H1 (cell line): ENCODE data around the gene DKK1. TPM values are rescaled to one million over a fixed set of nuclear protein-coding genes. Genes with fewer than 3 reads are reported as not detected.

Experiments used
- CTCF ChIA-PET: fragments of 300-600 bp; sonication (Branson Sonifier 250); formaldehyde crosslinking; loops from one replicate; lab custom pipeline; 2021; ENCODE audit not compliant: partially characterized antibody; lab: Charles Lee
- POLR2A ChIA-PET: fragments of 300-600 bp; sonication (Branson Sonifier 250); formaldehyde crosslinking; loops from one replicate; lab custom pipeline; 2021; ENCODE audit warnings: inconsistent platforms; ENCODE audit not compliant: partially characterized antibody; lab: Charles Lee
- DNase-seq, 2 experiments: peaks; one replicate each; pipeline versions ENCODE4 v3.0.0 to v3.0.0-alpha.2; 2010 to 2022; ENCODE audit warnings: low spot score in 2 of 2, low read depth in 1 of 2, mixed read lengths in 1 of 2
- FAIRE-seq: peaks from 2 replicates; lab custom pipeline; 2011; peaks lifted over from hg19 to GRCh38; lab: Jason Lieb, UNC
- H2AFZ ChIP-seq: 2 replicates; pipeline ENCODE4 v1.8.1; 2012; ENCODE audit warnings: low read length, inconsistent platforms
- H2AK5ac ChIP-seq: 2 replicates; pipeline ENCODE4 v1.6.1; 2013; ENCODE audit warnings: low read depth, low read length
- H2BK120ac ChIP-seq: replicated peaks from 2 replicates; pipeline ENCODE3; 2013; ENCODE audit warnings: low read depth, low read length, inconsistent platforms
- H2BK12ac ChIP-seq: 2 replicates; pipeline ENCODE4 v1.6.1; 2013; ENCODE audit warnings: low read depth, low read length
- H2BK15ac ChIP-seq: 2 replicates; pipeline ENCODE4 v1.6.1; 2013; ENCODE audit warnings: low read length
- H2BK20ac ChIP-seq: 2 replicates; pipeline ENCODE4 v1.6.1; 2013; ENCODE audit warnings: low read length
- H2BK5ac ChIP-seq: 2 replicates; pipeline ENCODE4 v1.6.1; 2013; ENCODE audit warnings: low read depth, low read length
- H3K14ac ChIP-seq: 2 replicates; pipeline ENCODE4 v1.6.1; 2013; ENCODE audit warnings: inconsistent platforms; ENCODE audit not compliant: insufficient read length
- H3K18ac ChIP-seq: 2 replicates; pipeline ENCODE4 v1.6.1; 2013; ENCODE audit warnings: low read length; ENCODE audit errors: extremely low read depth
- H3K23ac ChIP-seq: 2 replicates; pipeline ENCODE4 v1.6.1; 2013; ENCODE audit warnings: inconsistent platforms; ENCODE audit not compliant: insufficient read length
- H3K23me2 ChIP-seq: 2 replicates; pipeline ENCODE4 v1.6.1; 2013; ENCODE audit warnings: low read depth, low read length
- H3K27ac ChIP-seq: 2 replicates; pipeline ENCODE4 v1.6.1; 2011; ENCODE audit warnings: low read depth, low read length, inconsistent platforms
- H3K27me3 ChIP-seq, 4 experiments: replicated peaks in 1 of 4; 1 replicate in 1 of 4; 2 replicates in 3 of 4; pipeline versions ENCODE4 v1.6.1 to v1.8.1; 2011 to 2013; ENCODE audit warnings: low read length in 3 of 4, mild to moderate bottlenecking in 3 of 4, inconsistent platforms in 2 of 4, mixed read lengths in 2 of 4, moderate library complexity in 1 of 4; ENCODE audit not compliant: control insufficient read depth in 3 of 4, insufficient read depth in 3 of 4; ENCODE audit errors: extremely low read depth in 1 of 4
- H3K36me3 ChIP-seq, 4 experiments: 2 replicates each; pipeline versions ENCODE4 v1.6.1 to v1.8.1; 2011 to 2013; ENCODE audit warnings: mild to moderate bottlenecking in 4 of 4, low read length in 3 of 4, moderate library complexity in 2 of 4, control low read depth in 1 of 4, inconsistent platforms in 1 of 4; ENCODE audit not compliant: insufficient read depth in 4 of 4, control insufficient read depth in 2 of 4
- H3K4ac ChIP-seq: replicated peaks from 2 replicates; pipeline ENCODE3; 2013; ENCODE audit warnings: low read length, low read depth, mixed read lengths, inconsistent platforms; ENCODE audit not compliant: insufficient read length
- H3K4me1 ChIP-seq, 4 experiments: replicated peaks in 1 of 4; 1 replicate in 1 of 4; 2 replicates in 3 of 4; pipeline versions ENCODE4 v1.6.1 to v1.8.1; 2011 to 2013; ENCODE audit warnings: low read length in 3 of 4, inconsistent platforms in 2 of 4, mixed read lengths in 1 of 4; ENCODE audit not compliant: insufficient read depth in 4 of 4, control insufficient read depth in 3 of 4
- H3K4me2 ChIP-seq, 2 experiments: 2 replicates each; pipeline versions ENCODE4 v1.6.1 to v1.8.1; 2011 to 2013; ENCODE audit warnings: low read depth in 2 of 2, low read length in 2 of 2, control low read depth in 1 of 2, inconsistent platforms in 1 of 2, mild to moderate bottlenecking in 1 of 2; ENCODE audit not compliant: insufficient read depth in 1 of 2
- H3K4me3 ChIP-seq, 4 experiments: fragments of 200-600, 300-600 bp in 1 of 4; sonication (generic), shearing (Covaris generic), sonication (Bioruptor Twin) in 1 of 4; 2 replicates each; pipeline versions ENCODE4 v1.5.1 to v1.8.1; 2011 to 2016; ENCODE audit warnings: low read length in 4 of 4, low read depth in 3 of 4, control low read depth in 2 of 4, inconsistent platforms in 2 of 4, mild to moderate bottlenecking in 2 of 4, mixed read lengths in 1 of 4, moderate library complexity in 1 of 4; ENCODE audit not compliant: insufficient read depth in 2 of 4; ENCODE audit errors: extremely low read depth in 1 of 4
- H3K56ac ChIP-seq: replicated peaks from 2 replicates; pipeline ENCODE3; 2013; ENCODE audit warnings: low read depth, mild to moderate bottlenecking, mixed read lengths, low read length, inconsistent platforms; ENCODE audit not compliant: insufficient read length
- H3K79me1 ChIP-seq: 2 replicates; pipeline ENCODE4 v1.6.1; 2013; ENCODE audit warnings: low read depth, low read length, control low read depth
- H3K79me2 ChIP-seq, 2 experiments: 2 replicates each; pipeline versions ENCODE4 v1.6.1 to v1.8.1; 2012 to 2013; ENCODE audit warnings: low read length in 2 of 2, mild to moderate bottlenecking in 2 of 2, inconsistent platforms in 1 of 2; ENCODE audit not compliant: insufficient read depth in 2 of 2, control insufficient read depth in 1 of 2
- H3K9ac ChIP-seq, 4 experiments: replicated peaks in 1 of 4; 1 replicate in 1 of 4; 2 replicates in 3 of 4; pipeline versions ENCODE4 v1.6.1 to v1.8.1; 2011 to 2013; ENCODE audit warnings: low read depth in 3 of 4, low read length in 3 of 4, control low read depth in 2 of 4, mild to moderate bottlenecking in 2 of 4, moderate library complexity in 2 of 4, inconsistent platforms in 1 of 4; ENCODE audit errors: extremely low read depth in 1 of 4
- H3K9me3 ChIP-seq, 2 experiments: 2 replicates each; pipeline versions ENCODE4 v1.6.1 to v1.8.1; 2012 to 2013; ENCODE audit warnings: mild to moderate bottlenecking in 2 of 2, moderate library complexity in 2 of 2, control low read depth in 1 of 2, inconsistent platforms in 1 of 2, low read depth in 1 of 2, low read length in 1 of 2, mixed read lengths in 1 of 2; ENCODE audit not compliant: insufficient read depth in 2 of 2
- H4K20me1 ChIP-seq, 2 experiments: replicated peaks in 1 of 2; 2 replicates each; pipeline versions ENCODE3 to v1.8.1; 2011 to 2013; ENCODE audit warnings: inconsistent platforms in 2 of 2, low read length in 2 of 2, mild to moderate bottlenecking in 1 of 2; ENCODE audit not compliant: insufficient read depth in 2 of 2, control insufficient read depth in 1 of 2
- H4K5ac ChIP-seq: 2 replicates; pipeline ENCODE4 v1.6.1; 2013; ENCODE audit warnings: low read length, low read depth, mixed read lengths, inconsistent platforms; ENCODE audit not compliant: insufficient read length
- H4K8ac ChIP-seq: 2 replicates; pipeline ENCODE4 v1.8.0; 2013; ENCODE audit warnings: mild to moderate bottlenecking, moderate library complexity, low read length, inconsistent platforms; ENCODE audit not compliant: insufficient read depth; ENCODE audit errors: extremely low read depth
- H4K91ac ChIP-seq: replicated peaks from 2 replicates; pipeline ENCODE3; 2013; ENCODE audit warnings: low read length, mixed read lengths, inconsistent platforms; ENCODE audit not compliant: insufficient read length
- CHD1 ChIP-seq: IDR thresholded peaks from 2 replicates; pipeline ENCODE4 v1.6.1; 2012; ENCODE audit warnings: low read depth, low read length, improper control_type of control experiment
- EZH2 ChIP-seq: fragments of 200-600 bp; sonication (generic); IDR thresholded peaks from 2 replicates; pipeline ENCODE4 v1.7.1; 2012; ENCODE audit warnings: low read depth, mild to moderate bottlenecking, moderate library complexity, low read length, inconsistent platforms; ENCODE audit not compliant: severe bottlenecking
- KDM1A ChIP-seq: fragments of 200-600, 300-600 bp; sonication (generic); IDR thresholded peaks from 2 replicates; pipeline ENCODE4 v1.7.1; 2016; ENCODE audit warnings: mild to moderate bottlenecking, low read length, borderline replicate concordance
- NANOG ChIP-seq: IDR thresholded peaks from 2 replicates; pipeline ENCODE4 v1.6.1; 2011; ENCODE audit warnings: low read length, low read depth, mild to moderate bottlenecking, inconsistent platforms; ENCODE audit not compliant: insufficient read depth, poor library complexity, severe bottlenecking
- PHF8 ChIP-seq: fragments of 200-600 bp; sonication (generic); conservative IDR thresholded peaks from 2 replicates; pipeline ENCODE4 v1.7.1; 2012; ENCODE audit warnings: low read depth, mild to moderate bottlenecking, inconsistent platforms, low read length, moderate library complexity
- RAD21 ChIP-seq, 2 experiments: IDR thresholded peaks in 1 of 2; conservative IDR thresholded peaks in 1 of 2; 2 replicates each; pipeline ENCODE4 v1.6.1; 2011; ENCODE audit warnings: low read depth in 2 of 2, low read length in 2 of 2, improper control_type of control experiment in 1 of 2, inconsistent platforms in 1 of 2, mild to moderate bottlenecking in 1 of 2, moderate library complexity in 1 of 2
- RXRA ChIP-seq: IDR thresholded peaks from 2 replicates; pipeline ENCODE4 v1.6.1; 2011; ENCODE audit warnings: low read depth, mild to moderate bottlenecking, low read length, moderate library complexity; ENCODE audit not compliant: insufficient read depth
- SIRT6 ChIP-seq: IDR thresholded peaks from one replicate; pipeline ENCODE4 v1.7.1; 2012; ENCODE audit warnings: low read length, inconsistent platforms
- WGBS, 2 experiments: shearing (Covaris generic) in 1 of 2; methylation state at CpG; one replicate each; pipeline versions ENCODE4 v1.1.6 to v1.1.7; 2013 to 2015; ENCODE audit warnings: low lambda C conversion rate in 2 of 2, mixed read lengths in 2 of 2, inconsistent platforms in 1 of 2, low coverage in 1 of 2, missing lambda C conversion rate in 1 of 2; ENCODE audit not compliant: insufficient replicate concordance in 2 of 2, insufficient coverage in 1 of 2, insufficient read length in 1 of 2; ENCODE audit errors: extremely low coverage in 1 of 2, missing lambda C conversion rate in 1 of 2; 5-methylcytosine and 5-hydroxymethylcytosine counted together
- polyA plus RNA-seq, 7 experiments: library from polyadenylated mRNA; depleted of rRNA in 3 of 7; stranded (reverse) in 5 of 7; unstranded in 2 of 7; fragments of >200 nt in 5 of 7; fragments of 200-250 nt in 2 of 7; gene quantifications; 1 replicate in 5 of 7; 2 replicates in 1 of 7; 4 replicates in 1 of 7; pipeline versions ENCODE4 v1.2.1 to v1.2.3, GENCODE V29; 2011 to 2013; ENCODE audit warnings: missing spikeins in 2 of 7, mixed read lengths in 2 of 7
- total RNA-seq: library from RNA; stranded (reverse); fragmentation: NEBNext Ultra II Directional; extraction: Animal tissue kit (Norgen Biotek cat#: 25700); gene quantifications from 2 replicates; pipeline ENCODE4 v1.2.1, GENCODE V29; 2021

Gene DKK1
- total and polyA plus RNA-seq, 2 of the 8 experiments (the other 6 are each of a cell fraction or from before 2014, with no cell fraction given) = 0.36 to 0.61 TPM

- Histone ChIP-seq H2BK12ac (no peak overlapping the region), H3K56ac (no peak overlapping the region), H4K91ac (no peak overlapping the region), H3K27ac (no peak overlapping the region), H2AK5ac (no peak overlapping the region), H3K23me2 (no peaks in the 10 kb centered on the region), H3K23ac (no peak overlapping the region), H4K8ac (no peak overlapping the region), H3K9ac (no peak overlapping the region), H3K9me3 (no peaks in the 10 kb centered on the region), H3K18ac (no peak overlapping the region), H3K4me3 (no peak overlapping the region), H2AFZ (no peak overlapping the region), H3K4ac (no peak overlapping the region), H4K5ac (no peak overlapping the region), H2BK5ac (no peak overlapping the region), H2BK15ac (no peak overlapping the region), H3K4me2 (no peak overlapping the region), H3K36me3 (no peaks in the 10 kb centered on the region), H2BK120ac (no peak overlapping the region), H3K4me1 (peaks cover 0 to 5% (median 2%) of the 10 kb centered on the region in 4 experiments; a peak in 2 of 7 replicates), H3K79me2 (no peaks in the 10 kb centered on the region), H3K79me1 (no peaks in the 10 kb centered on the region), H3K27me3 (no peaks in the 10 kb centered on the region), H3K14ac (no peak overlapping the region), H4K20me1 (no peaks in the 10 kb centered on the region), H2BK20ac (no peak overlapping the region)
- DNase-seq = no peak
- no peak for FAIRE-seq
- 90% methylated on average over 1 of the region's 1 CpG; no CpG with 5 or more reads in 1 of the 2 experiments for WGBS, 2 experiments
- ChIA-PET CTCF (no interaction called here), POLR2A (interaction anchor here (1.4 kb wide), 1 partner anchor 10 kb away, joined by 3 read pairs; no protein-coding TSS in a partner anchor)
- no peak for TF ChIP-seq EZH2
- TF ChIP-seq SIRT6 = no peak
- TF ChIP-seq RXRA = no peak
- no peak for TF ChIP-seq KDM1A
- no peak for TF ChIP-seq NANOG
- no peak for TF ChIP-seq RAD21 (IDR thresholded peaks at IDR 0.05 in 1 of 2, conservative IDR thresholded peaks at IDR 0.05 in 1 of 2; ENCODE audit: low read depth in 2 of 2, low read length in 2 of 2)
- no peak for TF ChIP-seq CHD1
- TF ChIP-seq PHF8 = no peak
Measured at GRCh38 chr10:52266858-52267257, 47.2 kb upstream of the DKK1 start.
